ENCODE results near the gene GRM5.
"Not testable (repeated sequence)": the region's sequence is repeated elsewhere in the genome, so short reads cannot be mapped to it uniquely, and the experiment has no call there.

The GRM5 gene

GRCh38 chr11:88544656-88545280, 521.0 kb downstream of the GRM5 start:
- no peak for FAIRE-seq
- no peak for DNase-seq (ENCODE audit: low spot score)

- peak; percentile 53 for FAIRE-seq
Observed at GRCh38 chr11:88543902-88544655, 521.7 kb downstream of the GRM5 start.

GRCh38 chr11:88541006-88541405, 524.8 kb downstream of the GRM5 start:
- DNase-seq (ENCODE audit: low spot score) (no peak), FAIRE-seq (no peak)

More at GRCh38 chr11:88543902-88544655, 521.7 kb downstream of the GRM5 start:
- peak; percentile 69 for DNase-seq (ENCODE audit: low spot score)

- no peak for DNase-seq (ENCODE audit: low spot score)
- FAIRE-seq = no peak
Observed at GRCh38 chr11:88538098-88538497, 527.7 kb downstream of the GRM5 start.

GRCh38 chr11:88537613-88538012, 528.2 kb downstream of the GRM5 start:
- no peak for FAIRE-seq
- DNase-seq (ENCODE audit: low spot score) = no peak

DNA sequence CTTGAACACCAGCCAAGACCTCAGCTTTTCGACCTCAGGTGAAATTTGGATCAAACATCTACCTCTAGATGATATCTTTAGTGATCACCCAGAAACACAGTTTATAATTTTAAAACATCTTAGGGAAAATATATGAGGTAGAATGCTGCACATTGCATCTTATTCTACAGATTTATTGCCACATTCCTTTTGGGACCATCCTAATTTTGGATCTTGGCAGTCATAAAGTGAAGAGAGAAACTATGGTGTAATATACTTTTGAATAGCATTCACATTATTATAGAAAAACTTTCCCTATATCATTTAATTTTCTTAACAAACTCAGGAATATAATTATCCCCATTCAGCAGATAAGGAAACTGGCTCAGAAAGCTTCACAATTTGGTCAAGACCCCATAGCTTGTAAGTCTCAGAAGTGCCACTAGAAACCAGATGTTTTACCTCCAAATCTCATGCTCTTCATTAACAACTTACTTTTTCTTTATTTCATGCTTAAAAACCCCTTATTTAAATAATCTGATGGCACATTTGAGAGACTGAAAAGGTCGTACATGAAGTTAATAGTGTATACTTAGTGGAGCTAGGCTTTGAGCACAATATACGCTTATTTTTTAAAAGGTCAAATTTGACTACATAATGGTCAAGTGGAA, 529.0 kb downstream of the GRM5 start:
- DNase-seq (ENCODE audit: low spot score) = no peak
- FAIRE-seq = no peak

DNA sequence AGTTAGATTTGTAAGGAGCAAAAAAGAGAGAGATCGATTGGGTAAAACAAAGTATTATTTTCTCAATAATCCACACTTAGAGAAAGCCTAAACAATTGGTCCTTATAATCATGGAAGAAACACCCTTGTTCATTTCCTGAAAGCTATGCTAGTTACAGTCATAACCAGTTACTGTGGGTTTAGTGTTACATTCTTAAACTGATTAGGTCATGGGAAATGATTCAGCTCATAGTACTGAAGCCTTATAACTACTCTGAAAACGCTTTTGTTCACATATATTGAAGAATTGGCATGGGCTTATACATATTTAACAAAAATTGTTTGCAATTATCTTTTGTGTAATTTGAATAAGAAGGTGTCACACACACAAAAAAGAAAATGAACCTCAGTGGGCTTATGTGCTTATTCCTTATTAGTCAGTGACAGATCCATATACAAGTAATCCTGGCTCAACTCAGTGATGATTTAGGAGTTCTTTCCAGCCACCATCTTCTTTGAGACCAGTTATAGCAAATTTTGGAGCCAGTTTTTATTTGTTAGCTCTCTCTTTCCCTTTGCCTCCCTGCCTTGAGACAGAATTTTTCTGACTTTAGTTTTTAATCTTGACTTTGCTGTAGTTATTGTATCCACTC, 529.8 kb downstream of the GRM5 start:
- DNase-seq (ENCODE audit: low spot score) (peak; percentile 86), FAIRE-seq (peak; percentile 96)

DNA sequence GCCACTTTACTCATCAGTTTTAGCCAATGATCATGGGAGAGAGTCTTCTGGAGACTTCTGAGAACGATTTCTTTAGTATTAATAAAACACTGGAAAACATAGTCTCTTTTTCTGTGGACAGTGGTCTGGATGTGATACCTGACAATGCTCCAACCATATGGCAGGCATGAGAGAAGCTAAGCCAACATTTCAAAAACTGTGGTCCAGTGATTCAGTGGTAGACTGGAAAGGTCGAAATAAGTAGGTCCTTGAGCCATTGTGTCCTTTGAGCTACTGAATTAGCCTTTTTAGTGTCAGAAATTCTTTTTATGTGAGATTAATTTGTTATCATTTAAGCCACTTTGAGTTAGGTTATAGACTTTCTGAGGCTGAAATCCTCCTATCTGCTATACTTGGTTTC, 530.5 kb downstream of the GRM5 start:
- DNase-seq (ENCODE audit: low spot score) (no peak), FAIRE-seq (no peak)

DNA sequence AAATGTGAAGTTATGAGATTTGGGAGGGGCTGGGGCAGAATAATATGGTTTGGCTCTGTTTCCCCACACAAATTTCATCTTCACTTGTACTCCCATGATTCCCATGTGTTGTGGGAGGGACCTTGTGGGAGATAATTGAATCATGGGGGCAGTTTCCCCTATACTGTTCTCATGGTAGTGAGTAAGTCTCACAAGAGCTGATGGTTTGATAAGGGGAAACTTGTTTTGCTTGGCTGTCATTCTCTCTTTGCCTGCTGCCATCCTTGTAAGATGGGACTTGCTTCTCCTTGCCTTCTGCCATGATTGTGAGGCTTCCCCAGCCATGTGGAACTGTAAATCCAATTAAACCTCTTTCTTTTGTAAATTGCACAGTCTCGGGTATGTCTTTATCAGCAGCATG, 531.1 kb downstream of the GRM5 start:
- not testable (repeated sequence) for DNase-seq (ENCODE audit: low spot score); FAIRE-seq

DNA sequence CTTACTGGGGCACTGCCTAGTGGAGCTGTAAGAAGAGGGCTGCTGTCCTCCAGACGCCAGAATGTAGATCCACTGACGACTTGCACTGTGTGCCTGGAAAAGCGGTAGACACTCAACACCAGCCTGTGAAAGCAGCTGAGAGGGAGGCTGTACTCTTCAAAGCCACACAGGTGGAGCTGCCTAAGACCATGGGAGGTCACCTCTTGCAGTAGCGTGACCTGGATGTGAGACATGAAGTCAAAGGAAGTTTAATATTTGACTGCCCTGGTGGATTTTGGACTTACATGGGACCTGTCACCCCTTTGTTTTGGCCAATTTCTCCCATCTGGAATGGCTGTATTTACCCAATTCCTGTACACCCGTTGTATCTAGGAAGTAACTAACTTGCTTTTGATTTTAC, 531.6 kb downstream of the GRM5 start:
- FAIRE-seq (no peak), DNase-seq (ENCODE audit: low spot score) (no peak)

- DNase-seq (ENCODE audit: low spot score) (no peak), FAIRE-seq (no peak)
Observed at GRCh38 chr11:88533001-88533400, 532.8 kb downstream of the GRM5 start.

GRCh38 chr11:88531831-88532230, 534.0 kb downstream of the GRM5 start:
- FAIRE-seq = no peak

GRCh38 chr11:88529426-88529825, 536.4 kb downstream of the GRM5 start:
- no peak for DNase-seq (ENCODE audit: low spot score)
- FAIRE-seq = no peak

More at GRCh38 chr11:88531831-88532230, 534.0 kb downstream of the GRM5 start:
- DNase-seq (ENCODE audit: low spot score) = no peak

DNA sequence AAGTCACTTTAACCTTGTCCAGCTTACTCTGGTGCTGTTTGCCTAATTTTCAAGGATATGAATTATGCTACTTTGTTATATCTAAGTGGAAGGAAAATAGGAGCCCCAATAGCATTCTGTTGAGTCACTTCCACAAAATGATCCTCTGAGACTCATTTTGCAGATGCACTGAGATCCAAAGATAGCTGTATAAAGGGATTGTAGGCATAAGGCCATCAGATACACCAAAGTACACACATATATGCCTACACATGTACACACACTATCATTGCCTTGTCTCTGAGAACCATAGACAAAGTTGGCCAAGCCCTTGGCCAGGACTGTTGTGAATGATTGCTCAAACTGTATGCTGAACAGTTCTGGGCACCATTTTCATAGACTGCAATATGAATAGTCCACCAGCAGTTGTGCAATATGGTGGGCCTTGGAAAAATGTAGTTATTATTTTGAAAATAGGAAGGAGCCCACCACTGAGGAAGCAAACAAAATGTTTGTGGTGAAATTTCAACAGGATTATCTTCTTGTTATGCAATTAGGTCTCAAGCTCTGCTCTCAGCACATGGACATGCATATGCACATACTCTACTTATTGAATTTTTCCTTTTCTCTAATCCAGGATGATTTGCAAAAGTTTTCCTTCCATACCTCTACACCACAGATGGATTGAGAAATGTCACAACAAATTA, 542.3 kb downstream of the GRM5 start:
- no peak for FAIRE-seq
- no peak for DNase-seq (ENCODE audit: low spot score)

DNA sequence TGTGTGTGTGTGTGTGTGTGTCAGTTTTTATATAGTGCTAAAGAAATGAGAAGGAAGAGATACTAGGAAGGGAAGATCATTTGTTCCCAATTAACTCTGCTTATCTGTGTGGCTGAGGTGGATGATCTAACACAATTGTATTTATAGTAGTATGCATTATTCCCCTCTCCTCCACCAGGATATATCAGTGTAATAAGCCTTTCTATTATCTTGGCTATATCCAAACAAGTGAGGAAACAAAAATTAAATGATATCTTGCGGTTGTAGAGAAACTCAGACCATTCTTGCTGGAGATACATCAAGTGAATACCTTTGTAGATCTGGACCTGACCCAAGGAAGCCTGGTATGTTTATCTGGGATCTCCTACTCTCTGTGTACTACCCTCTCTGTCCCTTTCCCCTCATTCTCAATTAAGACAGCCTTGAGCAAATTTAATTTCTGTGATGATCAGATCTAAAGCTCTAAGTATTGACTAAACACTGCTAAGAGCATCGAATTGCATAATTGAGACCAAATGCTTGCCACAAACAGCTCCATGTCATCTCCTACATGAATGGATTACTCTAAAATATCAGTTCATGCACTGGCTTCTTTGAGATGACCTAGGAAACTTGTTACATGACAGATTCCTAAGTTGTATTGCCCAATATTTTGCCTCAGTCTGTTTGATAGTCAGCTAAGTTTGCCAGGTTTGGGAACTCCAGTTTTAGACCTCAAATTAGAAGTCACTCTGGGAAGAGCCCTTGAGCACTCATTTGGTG, 543.0 kb downstream of the GRM5 start:
- no peak for DNase-seq (ENCODE audit: low spot score)
- FAIRE-seq = no peak

DNA sequence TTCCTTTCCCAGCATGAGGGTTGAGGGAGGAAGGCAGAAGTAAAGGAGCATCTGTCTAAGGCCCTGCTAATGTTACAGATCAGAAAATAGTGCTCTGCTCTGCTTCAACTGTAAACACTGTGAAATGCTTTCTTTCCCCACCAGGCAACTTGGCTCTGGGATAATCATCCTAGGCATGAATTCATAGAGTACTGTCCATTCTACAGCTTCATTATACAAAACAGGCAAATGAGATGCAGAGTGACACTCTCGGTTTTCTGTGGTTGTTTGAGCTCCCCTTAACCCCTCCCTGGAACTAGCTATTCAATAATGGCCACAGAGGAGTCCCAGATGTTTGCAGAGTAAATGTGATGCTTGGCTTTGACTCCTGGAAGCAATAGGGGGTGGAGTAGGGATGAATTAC, 544.0 kb downstream of the GRM5 start:
- DNase-seq (ENCODE audit: low spot score) = no peak
- FAIRE-seq = no peak

DNA sequence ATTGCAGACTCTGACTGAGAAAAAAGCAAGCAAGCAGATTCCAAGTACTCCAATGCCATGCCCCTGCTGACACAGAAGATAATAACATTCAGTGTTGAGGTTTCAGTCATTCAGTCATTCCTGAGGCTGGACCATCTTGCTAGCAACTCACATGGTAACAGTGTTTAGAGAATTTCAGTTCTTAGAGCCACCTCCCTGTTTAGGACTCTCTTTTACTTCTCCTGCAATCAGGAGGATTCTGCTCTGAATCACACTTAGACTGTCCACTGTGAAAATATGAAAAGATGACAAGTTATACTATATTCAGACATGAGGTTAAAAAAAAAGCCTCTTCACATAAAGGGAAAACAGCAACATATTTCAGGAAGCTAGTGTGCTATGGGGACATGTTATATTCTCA, 544.4 kb downstream of the GRM5 start:
- FAIRE-seq = no peak
- no peak for DNase-seq (ENCODE audit: low spot score)

DNA sequence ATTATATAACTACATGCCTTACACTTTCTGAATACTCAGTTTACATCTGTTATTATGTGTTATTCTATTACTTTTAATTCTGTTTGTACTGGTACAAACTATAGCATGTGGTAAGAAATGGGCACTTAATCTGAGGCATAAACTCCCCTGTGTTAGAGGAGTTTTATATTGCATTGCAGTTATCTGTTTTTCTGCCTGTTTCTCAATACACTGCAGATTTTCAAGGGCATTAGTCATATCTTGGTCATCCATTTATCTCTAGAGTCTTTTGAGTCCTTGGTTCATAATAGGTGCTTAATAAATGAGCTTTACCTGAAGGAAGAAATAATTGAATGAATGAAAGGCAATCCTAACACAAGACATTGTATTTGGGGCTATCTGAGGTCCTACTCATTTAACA, 545.4 kb downstream of the GRM5 start:
- DNase-seq (ENCODE audit: low spot score) = no peak
- no peak for FAIRE-seq

DNA sequence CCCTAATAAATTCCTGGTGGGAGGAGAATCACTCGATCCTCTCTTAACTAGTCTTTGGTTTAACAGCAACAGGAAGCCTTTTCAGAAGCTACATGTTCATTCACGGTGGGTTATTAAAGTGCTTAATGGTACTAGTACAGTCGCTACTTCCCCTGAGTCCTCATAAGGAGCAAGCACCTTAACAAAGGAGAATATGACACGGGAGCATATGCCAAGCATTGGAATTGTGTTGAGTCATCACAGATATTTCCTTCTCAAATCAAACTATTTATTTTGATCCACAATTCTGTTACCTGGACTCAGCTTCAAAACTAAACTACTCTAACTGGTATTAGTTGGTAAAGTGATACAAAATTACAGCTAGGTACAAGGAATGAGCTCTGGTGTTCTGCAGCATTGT, 550.8 kb downstream of the GRM5 start:
- FAIRE-seq (no peak), DNase-seq (ENCODE audit: low spot score) (no peak)

- DNase-seq (ENCODE audit: low spot score) (no peak), FAIRE-seq (no peak)
Observed at GRCh38 chr11:88511006-88511405, 554.8 kb downstream of the GRM5 start.
